SK-N-SH treated with all-trans-retinoic acid at 6 μM for 48 hours (cell line): ENCODE data around the gene GPX4.
"Not testable (repeated sequence)": the region's sequence is repeated elsewhere in the genome, so short reads cannot be mapped to it uniquely, and the experiment has no call there.

Experiments
- OSR1 ChIP-seq: fragments of 250-450 bp; sonication (Bioruptor Pico); IDR thresholded peaks from 2 replicates; pipeline ENCODE4 v1.8.0; 2022; ENCODE audit warnings: moderate library complexity, mild to moderate bottlenecking, inconsistent platforms
- ZFP30 ChIP-seq: fragments of 450-650 bp; formaldehyde crosslinking; IDR thresholded peaks from 2 replicates; pipeline ENCODE4 v1.5.0; 2022; ENCODE audit warnings: mild to moderate bottlenecking, moderate library complexity
- TF ChIP-seq, protein P1 (sequence below): fragments of 250-450 bp; sonication (Bioruptor Pico); IDR thresholded peaks from 2 replicates; pipeline ENCODE4 v1.5.1; 2020; ENCODE audit warnings: low read depth, mild to moderate bottlenecking, moderate library complexity
- TF ChIP-seq, protein P2 (sequence below): fragments of 250-450 bp; sonication (Bioruptor Pico); IDR thresholded peaks from 2 replicates; pipeline ENCODE4 v1.5.0; 2020; ENCODE audit warnings: mild to moderate bottlenecking, moderate library complexity

- TF ChIP-seq, protein P1, sequence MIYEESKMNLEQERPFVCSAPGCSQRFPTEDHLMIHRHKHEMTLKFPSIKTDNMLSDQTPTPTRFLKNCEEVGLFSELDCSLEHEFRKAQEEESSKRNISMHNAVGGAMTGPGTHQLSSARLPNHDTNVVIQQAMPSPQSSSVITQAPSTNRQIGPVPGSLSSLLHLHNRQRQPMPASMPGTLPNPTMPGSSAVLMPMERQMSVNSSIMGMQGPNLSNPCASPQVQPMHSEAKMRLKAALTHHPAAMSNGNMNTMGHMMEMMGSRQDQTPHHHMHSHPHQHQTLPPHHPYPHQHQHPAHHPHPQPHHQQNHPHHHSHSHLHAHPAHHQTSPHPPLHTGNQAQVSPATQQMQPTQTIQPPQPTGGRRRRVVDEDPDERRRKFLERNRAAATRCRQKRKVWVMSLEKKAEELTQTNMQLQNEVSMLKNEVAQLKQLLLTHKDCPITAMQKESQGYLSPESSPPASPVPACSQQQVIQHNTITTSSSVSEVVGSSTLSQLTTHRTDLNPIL (CRISPR knock-in tag): not testable (repeated sequence)
- TF ChIP-seq OSR1; ZFP30 (CRISPR knock-in tag): not testable (repeated sequence)
- TF ChIP-seq, protein P2, sequence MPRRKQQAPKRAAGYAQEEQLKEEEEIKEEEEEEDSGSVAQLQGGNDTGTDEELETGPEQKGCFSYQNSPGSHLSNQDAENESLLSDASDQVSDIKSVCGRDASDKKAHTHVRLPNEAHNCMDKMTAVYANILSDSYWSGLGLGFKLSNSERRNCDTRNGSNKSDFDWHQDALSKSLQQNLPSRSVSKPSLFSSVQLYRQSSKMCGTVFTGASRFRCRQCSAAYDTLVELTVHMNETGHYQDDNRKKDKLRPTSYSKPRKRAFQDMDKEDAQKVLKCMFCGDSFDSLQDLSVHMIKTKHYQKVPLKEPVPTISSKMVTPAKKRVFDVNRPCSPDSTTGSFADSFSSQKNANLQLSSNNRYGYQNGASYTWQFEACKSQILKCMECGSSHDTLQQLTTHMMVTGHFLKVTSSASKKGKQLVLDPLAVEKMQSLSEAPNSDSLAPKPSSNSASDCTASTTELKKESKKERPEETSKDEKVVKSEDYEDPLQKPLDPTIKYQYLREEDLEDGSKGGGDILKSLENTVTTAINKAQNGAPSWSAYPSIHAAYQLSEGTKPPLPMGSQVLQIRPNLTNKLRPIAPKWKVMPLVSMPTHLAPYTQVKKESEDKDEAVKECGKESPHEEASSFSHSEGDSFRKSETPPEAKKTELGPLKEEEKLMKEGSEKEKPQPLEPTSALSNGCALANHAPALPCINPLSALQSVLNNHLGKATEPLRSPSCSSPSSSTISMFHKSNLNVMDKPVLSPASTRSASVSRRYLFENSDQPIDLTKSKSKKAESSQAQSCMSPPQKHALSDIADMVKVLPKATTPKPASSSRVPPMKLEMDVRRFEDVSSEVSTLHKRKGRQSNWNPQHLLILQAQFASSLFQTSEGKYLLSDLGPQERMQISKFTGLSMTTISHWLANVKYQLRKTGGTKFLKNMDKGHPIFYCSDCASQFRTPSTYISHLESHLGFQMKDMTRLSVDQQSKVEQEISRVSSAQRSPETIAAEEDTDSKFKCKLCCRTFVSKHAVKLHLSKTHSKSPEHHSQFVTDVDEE (CRISPR knock-in tag): not testable (repeated sequence)
Observed at GRCh38 chr19:1114728-1115127, 10.9 kb downstream of the GPX4 start.
